DMS 273 (cell line): ENCODE measurements around the gene KIF5B.

ENCODE experiments used
- DNase-seq: peaks from one replicate; lab custom pipeline; 2025; ENCODE audit not compliant: unreplicated experiment; lab: John Stamatoyannopoulos, UW

The KIF5B gene

DNA sequence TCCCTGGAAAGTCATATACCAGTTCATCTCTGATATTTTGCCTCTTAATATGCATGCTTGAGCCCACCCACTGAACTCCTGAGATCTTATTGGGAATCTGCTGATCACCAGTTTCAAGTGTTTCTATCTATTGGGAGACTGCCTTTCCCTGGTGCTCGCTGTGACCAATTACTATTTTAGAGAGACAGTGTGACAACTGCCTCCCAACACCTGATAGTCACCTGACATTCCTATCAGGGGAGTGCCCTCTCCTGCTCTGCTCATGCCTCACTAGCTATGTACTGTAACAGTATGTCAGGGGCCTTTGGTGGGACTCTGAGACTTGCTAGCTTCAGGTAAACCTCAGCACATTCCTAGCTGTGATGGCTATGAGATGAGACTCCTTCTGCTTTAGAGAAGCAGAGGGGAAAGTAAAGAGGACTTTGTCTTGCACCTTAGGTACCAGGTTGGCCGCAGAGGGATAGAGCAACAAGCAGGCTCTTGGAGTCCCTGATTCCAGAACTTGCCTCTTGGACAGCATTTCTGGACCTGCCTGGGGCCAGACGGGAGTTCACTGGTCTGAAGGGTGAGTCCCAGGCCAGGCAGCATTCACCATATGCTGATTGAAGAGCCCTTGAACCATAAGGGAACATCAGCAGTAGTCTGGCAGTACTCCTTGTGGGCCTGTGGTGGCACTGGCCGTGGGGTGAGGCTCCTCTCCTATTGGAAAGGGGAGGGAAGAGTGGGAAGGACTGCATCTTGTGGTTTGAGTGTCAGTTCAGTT is 93.2 kb downstream of the KIF5B start:
- no peak for DNase-seq

DNA sequence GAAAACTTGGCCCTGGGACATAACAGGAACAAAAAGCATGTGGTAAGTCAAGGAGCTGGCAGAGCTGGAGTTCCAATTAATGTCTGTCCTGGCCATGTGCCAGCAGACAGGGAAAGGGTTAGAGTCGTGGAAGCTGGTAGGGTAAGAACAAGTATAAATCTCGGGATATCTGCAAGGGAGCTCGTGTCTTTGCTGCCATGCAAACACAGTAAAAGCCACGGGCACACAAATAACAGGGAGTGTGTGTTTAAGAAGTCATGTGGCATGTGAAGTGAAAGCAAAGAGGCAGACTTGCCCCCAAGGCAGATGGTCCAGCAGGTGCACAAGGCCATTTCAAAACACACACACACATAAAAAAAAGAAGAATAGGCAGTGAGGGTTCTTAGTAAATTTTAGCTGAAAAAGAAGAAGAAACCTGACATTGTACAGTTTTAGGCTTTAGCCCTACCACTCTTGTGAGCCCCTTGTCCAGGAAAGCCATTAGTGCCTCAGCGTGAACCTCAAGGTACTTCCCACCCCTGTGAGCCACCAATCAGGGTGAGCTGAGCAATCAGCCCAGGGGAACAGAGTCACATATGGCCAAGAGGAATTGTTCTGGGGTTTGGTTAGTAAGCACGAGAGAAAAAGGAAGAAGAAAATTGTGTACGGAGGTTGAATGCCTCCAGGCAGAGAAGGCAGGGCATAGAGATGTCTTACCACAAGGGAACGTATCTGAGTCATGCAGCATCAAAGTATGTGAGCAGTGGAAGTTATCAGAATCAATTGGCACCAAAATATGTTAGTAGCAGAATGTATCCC is 94.7 kb downstream of the KIF5B start:
- DNase-seq, result peak; percentile 79

GRCh38 chr10:31959461-31960173 is 96.6 kb downstream of the KIF5B start:
- no peak for DNase-seq
